ENCODE measurements around the gene MEOX1. TPM values are rescaled to one million over a fixed set of nuclear protein-coding genes. Genes with fewer than 3 reads are reported as not detected.

The MEOX1 gene
- total RNA-seq, 1 donor from 2014 or later, result not detected

DNA sequence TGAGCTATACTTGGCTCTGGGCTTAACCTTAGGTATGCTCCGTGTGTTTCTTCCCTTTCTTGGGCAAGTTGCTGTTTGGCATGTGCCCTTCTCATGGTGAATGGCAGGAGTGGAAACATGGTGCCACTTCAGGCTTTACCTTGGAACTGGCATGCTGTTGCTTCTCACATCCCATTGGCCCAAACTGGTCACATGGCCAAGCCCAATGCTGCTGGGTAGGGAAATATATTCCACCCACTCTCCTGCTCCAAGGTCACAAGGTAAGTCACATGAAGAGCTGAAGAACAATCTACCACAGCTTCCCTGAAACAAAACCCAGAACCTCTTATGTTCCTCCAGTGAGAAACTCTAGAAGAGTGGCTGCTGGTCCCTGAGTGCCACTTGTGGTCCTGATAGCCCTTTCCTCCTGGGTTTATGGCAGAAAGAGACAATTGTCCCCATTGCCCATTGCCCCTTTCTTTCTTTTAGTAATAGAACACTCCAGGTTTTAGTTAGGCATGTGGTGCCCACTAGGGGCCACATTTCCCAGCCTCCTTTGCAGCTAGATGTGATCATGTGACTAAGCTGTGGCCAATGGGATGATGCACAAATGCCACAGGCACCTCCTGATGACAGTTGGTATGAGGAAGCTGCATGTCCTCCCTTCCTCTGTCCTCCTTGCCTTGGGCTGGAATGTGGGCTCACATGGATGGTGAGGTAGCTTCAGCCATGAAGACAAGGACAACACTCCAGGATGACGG is 50.3 kb downstream of the MEOX1 start:
- no peaks in the 10 kb centered on the region for H3K4me1 ChIP-seq (ENCODE audit: insufficient read depth, low read length)
- H3K27me3 ChIP-seq (ENCODE audit: insufficient read depth, low read length), result peaks cover 3% of the 10 kb centered on the region
- no peak overlapping the region for H3K4me3 ChIP-seq (ENCODE audit: insufficient read depth, low read depth, low read length)
- H4K20me1 ChIP-seq (ENCODE audit: insufficient read depth, low read length), result no peaks in the 10 kb centered on the region
- peaks cover 35% of the 10 kb centered on the region for H3K27me3 Mint-ChIP-seq (ENCODE audit: low read depth, unreplicated experiment)
- H3K79me2 ChIP-seq (ENCODE audit: insufficient read depth, low read length), result no peaks in the 10 kb centered on the region
- no peak overlapping the region for H3K4me2 ChIP-seq (ENCODE audit: low read length)
- peaks cover 6% of the 10 kb centered on the region for H3K36me3 Mint-ChIP-seq (ENCODE audit: low read depth, unreplicated experiment)
- H3K4me1 Mint-ChIP-seq (ENCODE audit: low read depth, unreplicated experiment), result no peaks in the 10 kb centered on the region
- no peak for TF ChIP-seq EZH2 (IDR thresholded peaks at IDR 0.05; ENCODE audit: insufficient read depth, low read length)
- TF ChIP-seq, protein P1, sequence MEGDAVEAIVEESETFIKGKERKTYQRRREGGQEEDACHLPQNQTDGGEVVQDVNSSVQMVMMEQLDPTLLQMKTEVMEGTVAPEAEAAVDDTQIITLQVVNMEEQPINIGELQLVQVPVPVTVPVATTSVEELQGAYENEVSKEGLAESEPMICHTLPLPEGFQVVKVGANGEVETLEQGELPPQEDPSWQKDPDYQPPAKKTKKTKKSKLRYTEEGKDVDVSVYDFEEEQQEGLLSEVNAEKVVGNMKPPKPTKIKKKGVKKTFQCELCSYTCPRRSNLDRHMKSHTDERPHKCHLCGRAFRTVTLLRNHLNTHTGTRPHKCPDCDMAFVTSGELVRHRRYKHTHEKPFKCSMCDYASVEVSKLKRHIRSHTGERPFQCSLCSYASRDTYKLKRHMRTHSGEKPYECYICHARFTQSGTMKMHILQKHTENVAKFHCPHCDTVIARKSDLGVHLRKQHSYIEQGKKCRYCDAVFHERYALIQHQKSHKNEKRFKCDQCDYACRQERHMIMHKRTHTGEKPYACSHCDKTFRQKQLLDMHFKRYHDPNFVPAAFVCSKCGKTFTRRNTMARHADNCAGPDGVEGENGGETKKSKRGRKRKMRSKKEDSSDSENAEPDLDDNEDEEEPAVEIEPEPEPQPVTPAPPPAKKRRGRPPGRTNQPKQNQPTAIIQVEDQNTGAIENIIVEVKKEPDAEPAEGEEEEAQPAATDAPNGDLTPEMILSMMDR (IDR thresholded peaks at IDR 0.05; ENCODE audit: insufficient read depth, low read depth, low read length), result no peak
- H2AFZ ChIP-seq (ENCODE audit: low read depth, low read length), result no peak overlapping the region
- no peaks in the 10 kb centered on the region for H3K36me3 ChIP-seq (ENCODE audit: insufficient read depth, low read length)
- no peak overlapping the region for H3K27ac Mint-ChIP-seq (ENCODE audit: unreplicated experiment)
- DNase-seq (ENCODE audit: low read depth) (no peak), FAIRE-seq (no peak)
- no peak overlapping the region for H3K4me3 Mint-ChIP-seq (ENCODE audit: unreplicated experiment)
- peaks cover 2% of the 10 kb centered on the region for H3K9me3 Mint-ChIP-seq (ENCODE audit: unreplicated experiment)
- H3K27ac ChIP-seq (ENCODE audit: low read depth, low read length), result no peak overlapping the region
- no peak overlapping the region for H3K9ac ChIP-seq (ENCODE audit: low read length)
- no peaks in the 10 kb centered on the region for H3K9me3 ChIP-seq (ENCODE audit: insufficient read depth, low read depth, low read length)

- Histone ChIP-seq H3K79me2 (ENCODE audit: insufficient read depth, low read length) (no peaks in the 10 kb centered on the region), H4K20me1 (ENCODE audit: insufficient read depth, low read length) (no peaks in the 10 kb centered on the region), H3K27me3 (ENCODE audit: insufficient read depth, low read length) (peaks cover 6% of the 10 kb centered on the region), H3K36me3 (ENCODE audit: insufficient read depth, low read length) (no peaks in the 10 kb centered on the region), H3K27ac (ENCODE audit: low read depth, low read length) (no peak overlapping the region), H3K4me2 (ENCODE audit: low read length) (no peak overlapping the region), H3K9ac (ENCODE audit: low read length) (no peak overlapping the region), H3K9me3 (ENCODE audit: insufficient read depth, low read depth, low read length) (no peaks in the 10 kb centered on the region), H3K4me1 (ENCODE audit: insufficient read depth, low read length) (no peaks in the 10 kb centered on the region), H3K4me3 (ENCODE audit: insufficient read depth, low read depth, low read length) (no peak overlapping the region), H2AFZ (ENCODE audit: low read depth, low read length) (peak overlapping the region; percentile 18)
- Mint-ChIP-seq H3K9me3 (ENCODE audit: unreplicated experiment) (peaks cover 2% of the 10 kb centered on the region), H3K36me3 (ENCODE audit: low read depth, unreplicated experiment) (peaks cover 6% of the 10 kb centered on the region), H3K27ac (ENCODE audit: unreplicated experiment) (no peak overlapping the region), H3K27me3 (ENCODE audit: low read depth, unreplicated experiment) (peaks cover 29% of the 10 kb centered on the region), H3K4me1 (ENCODE audit: low read depth, unreplicated experiment) (peaks cover 2% of the 10 kb centered on the region), H3K4me3 (ENCODE audit: unreplicated experiment) (no peak overlapping the region)
- FAIRE-seq (no peak), DNase-seq (ENCODE audit: low read depth) (no peak)
- TF ChIP-seq, protein P1 (IDR thresholded peaks at IDR 0.05; ENCODE audit: insufficient read depth, low read depth, low read length), result no peak
- TF ChIP-seq EZH2 (IDR thresholded peaks at IDR 0.05; ENCODE audit: insufficient read depth, low read length), result no peak
Observed at GRCh38 chr17:43609613-43610385, 51.9 kb downstream of the MEOX1 start.
